GM12878 (cell line): ENCODE data around the gene ISY1. TPM values are rescaled to one million over a fixed set of nuclear protein-coding genes. Genes with fewer than 3 reads are reported as not detected.
"Not testable (repeated sequence)": the region's sequence is repeated elsewhere in the genome, so short reads cannot be mapped to it uniquely, and the experiment has no call there.

Experiments used
- ATAC-seq: fragments of 200-7000 bp; cut with Tn5 transposase; 3 replicates; pipeline ENCODE4 v1.9.1; 2020; ENCODE audit warnings: mild to moderate bottlenecking, moderate library complexity
- BruUV-seq: library from RNA; stranded (reverse); fragments of 400-500 nt; replicated peaks from 2 replicates; lab custom pipeline; 2021; lab: Mats Ljungman, UMichigan
- CTCF ChIA-PET: fragments of 300-600 bp; sonication (Branson Sonifier 250); formaldehyde crosslinking; extraction: SDS; loops from one replicate; lab custom pipeline; 2021; ENCODE audit warnings: inconsistent platforms; lab: Yijun Ruan, JAX
- POLR2A ChIA-PET: fragments of 350-600 bp; formaldehyde crosslinking; extraction: SDS; loops from one replicate; lab custom pipeline; 2021; ENCODE audit warnings: inconsistent platforms; lab: Charles Lee
- RAD21 ChIA-PET: fragments of 300-600 bp; sonication (Branson Sonifier 250); formaldehyde crosslinking; loops from one replicate; lab custom pipeline; 2023; ENCODE audit warnings: antibody characterized with exemption; ENCODE audit not compliant: unreplicated experiment; lab: Charles Lee
- SMC1A ChIA-PET: fragments of 300-600 bp; sonication (Branson Sonifier 250); formaldehyde crosslinking; loops from one replicate; lab custom pipeline; 2023; ENCODE audit not compliant: unreplicated experiment, uncharacterized antibody; lab: Charles Lee
- DNase-seq: peaks from one replicate; pipeline ENCODE4 v3.0.0-alpha.2; 2011; ENCODE audit warnings: low read depth, low spot score
- FAIRE-seq: peaks from 3 replicates; lab custom pipeline; 2011; peaks lifted over from hg19 to GRCh38; lab: Jason Lieb, UNC
- H2AFZ ChIP-seq: 2 replicates; pipeline ENCODE4 v1.6.0; 2011; ENCODE audit warnings: low read depth, low read length, control low read depth; ENCODE audit not compliant: control insufficient read depth
- H3K27ac ChIP-seq: 2 replicates; pipeline ENCODE4 v1.5.1; 2011; ENCODE audit warnings: control low read depth; ENCODE audit not compliant: control insufficient read depth, insufficient read depth
- H3K27me3 ChIP-seq, 2 experiments: replicated peaks in 1 of 2; 2 replicates each; pipeline versions ENCODE4 v1.6.0 to v1.6.1; 2011; ENCODE audit warnings: low read length in 1 of 2; ENCODE audit not compliant: control insufficient read depth in 2 of 2, insufficient read depth in 2 of 2
- H3K36me3 ChIP-seq, 2 experiments: 2 replicates each; pipeline ENCODE4 v1.5.1; 2011; ENCODE audit warnings: low read length in 1 of 2; ENCODE audit not compliant: control insufficient read depth in 2 of 2, insufficient read depth in 2 of 2
- H3K4me1 ChIP-seq: 2 replicates; pipeline ENCODE4 v1.6.1; 2011; ENCODE audit warnings: mild to moderate bottlenecking, low read length, moderate library complexity, mixed read lengths; ENCODE audit not compliant: control insufficient read depth, insufficient read depth
- H3K4me2 ChIP-seq: 2 replicates; pipeline ENCODE4 v1.6.0; 2011; ENCODE audit warnings: control low read depth; ENCODE audit not compliant: control insufficient read depth, insufficient read depth
- H3K4me3 ChIP-seq: fragments of 200-600 bp; sonication (generic); 2 replicates; pipeline ENCODE4 v1.5.1; 2016
- H3K79me2 ChIP-seq: 2 replicates; pipeline ENCODE4 v1.6.0; 2011; ENCODE audit warnings: low read length; ENCODE audit not compliant: control insufficient read depth, insufficient read depth
- H3K9ac ChIP-seq: 2 replicates; pipeline ENCODE4 v1.8.0; 2011; ENCODE audit warnings: low read length, control low read depth, mixed read lengths; ENCODE audit not compliant: control insufficient read depth, insufficient read depth
- H3K9me3 ChIP-seq: replicated peaks from 3 replicates; pipeline ENCODE4 v1.5.1; 2011; ENCODE audit warnings: mild to moderate bottlenecking, low read length; ENCODE audit not compliant: control insufficient read depth, insufficient read depth
- H4K20me1 ChIP-seq: 2 replicates; pipeline ENCODE4 v1.6.0; 2011; ENCODE audit not compliant: control insufficient read depth, insufficient read depth
- SREBF2 ChIP-seq: IDR thresholded peaks from 2 replicates; pipeline ENCODE4 v1.6.1; 2012; ENCODE audit warnings: mild to moderate bottlenecking, low read length
- WGBS: methylation state at CpG from one replicate; pipeline ENCODE4 v1.1.6; 2016; ENCODE audit warnings: low lambda C conversion rate; ENCODE audit not compliant: insufficient replicate concordance, insufficient coverage; ENCODE audit errors: missing lambda C conversion rate; 5-methylcytosine and 5-hydroxymethylcytosine counted together
- in situ Hi-C: fragments of 300-500 bp; cut with MboI; formaldehyde crosslinking; loops from 9 replicates; pipeline ENCODE4 v1.14.3; 2018; ENCODE audit warnings: mixed read lengths
- intact Hi-C: fragments of 100-400 bp; cut with micrococcal nuclease; formaldehyde crosslinking; loops from one replicate; pipeline ENCODE4 v1.14.2; 2022; ENCODE audit not compliant: unreplicated experiment
- polyA plus RNA-seq, 11 experiments: library from polyadenylated mRNA; depleted of rRNA in 4 of 11; unstranded in 6 of 11; stranded (reverse) in 5 of 11; fragments of >200 nt; fragmentation: Nextera tagmentation in 4 of 11; fragmentation: Illumina TruSeq in 1 of 11; extraction: Ambion mirVana in 4 of 11; extraction: Trizol in 1 of 11; gene quantifications; 1 replicate in 1 of 11; 2 replicates in 10 of 11; pipeline versions ENCODE4 v1.2.1 to v1.2.3, GENCODE V29; 2011 to 2016; ENCODE audit warnings: inconsistent platforms in 2 of 11, missing spikeins in 2 of 11, low read depth in 1 of 11
- total RNA-seq, 4 experiments: library from RNA; depleted of rRNA in 3 of 4; stranded (reverse); fragments of >200 nt in 3 of 4; fragmentation: Illumina TruSeq in 1 of 4; extraction: Trizol in 1 of 4; gene quantifications; 2 replicates each; pipeline versions ENCODE4 v1.2.1 to v1.2.3, GENCODE V29; 2013 to 2021

The ISY1 gene
- total and polyA plus RNA-seq, 10 of the 15 experiments (the other 5 are each of a cell fraction or from before 2014, with no cell fraction given) = 28.3 to 72.2 (median 44.7) TPM

- Histone ChIP-seq H3K27ac (no peak overlapping the region), H3K4me1 (no peaks in the 10 kb centered on the region), H3K9ac (no peak overlapping the region), H4K20me1 (no peaks in the 10 kb centered on the region), H3K27me3 (no peaks in the 10 kb centered on the region), H3K9me3 (no peaks in the 10 kb centered on the region), H3K36me3 (no peaks in the 10 kb centered on the region), H2AFZ (no peak overlapping the region), H3K79me2 (no peaks in the 10 kb centered on the region), H3K4me2 (no peak overlapping the region), H3K4me3 (no peak overlapping the region)
- TF ChIP-seq SREBF2 = no peak
- ChIA-PET RAD21 (interaction anchor here (1.4 kb wide), 1 partner anchor 142 kb away, joined by 4 read pairs; no protein-coding TSS in a partner anchor), SMC1A (interaction anchor here (0.6 to 1.0 kb wide), 4 partner anchors 10 to 71 kb away, joined by 3 to 4 read pairs (median 3); no protein-coding TSS in a partner anchor), CTCF (interaction anchor here (0.7 to 1.2 kb wide), 3 partner anchors 8 to 142 kb away, joined by 3 to 5 read pairs (median 5); no protein-coding TSS in a partner anchor), POLR2A (interaction anchor here (0.5 to 1.3 kb wide), 3 partner anchors 10 to 87 kb away, joined by 3 to 7 read pairs (median 4); partner anchors contain the start of gene CNBP)
- DNase-seq = no peak
- in situ Hi-C loops = no loop called here
- ATAC-seq = no peak
- BruUV-seq = no TSS peak
- 36% methylated on average over 6 of the region's 6 CpGs for WGBS
- intact Hi-C loops = no loop called here
- no peak for FAIRE-seq
Measured at GRCh38 chr3:129195731-129196256, 34.9 kb upstream of the ISY1 start.

- WGBS = 77% methylated on average over 8 of the region's 8 CpGs
- CTCF ChIA-PET, H3K36me3 ChIP-seq, BruUV-seq, DNase-seq, H3K4me3 ChIP-seq, H2AFZ ChIP-seq, H3K27ac ChIP-seq, H3K4me1 ChIP-seq, H3K4me2 ChIP-seq, in situ Hi-C loops, H3K9me3 ChIP-seq, RAD21 ChIA-PET, H4K20me1 ChIP-seq, SMC1A ChIA-PET, H3K27me3 ChIP-seq, H3K9ac ChIP-seq: not testable (repeated sequence)
- FAIRE-seq = peak; percentile 31
- intact Hi-C loops = loop anchor here (10.0 kb wide), 1 partner anchor 535 kb away; the partner anchor contains the start of gene RPN1
- peaks cover 10% of the 10 kb centered on the region for H3K79me2 ChIP-seq
- POLR2A ChIA-PET = interaction anchor here (0.6 kb wide), 1 partner anchor 14 kb away, joined by 4 read pairs; no protein-coding TSS in a partner anchor
- ATAC-seq = peak; percentile 34; the same call in 2 of the 3 replicates
Measured at GRCh38 chr3:129189793-129190192, 28.9 kb upstream of the ISY1 start.
